GM23338 (cell line): ENCODE measurements around the gene CNTNAP5. TPM values are rescaled to one million over a fixed set of nuclear protein-coding genes. Genes with fewer than 3 reads are reported as not detected.

Experiments
- ATAC-seq: fragments of 200-7000 bp; cut with Tn5 transposase; 3 replicates; pipeline ENCODE4 v1.9.1; 2020
- DNase-seq: peaks from one replicate; pipeline ENCODE4 v3.0.0-alpha.2; 2015; ENCODE audit warnings: low spot score
- H2AFZ ChIP-seq: fragments of 200-600 bp; sonication (generic); 2 replicates; pipeline ENCODE4 v1.8.0; 2016; ENCODE audit warnings: antibody characterized with exemption, mild to moderate bottlenecking, moderate library complexity
- H3F3A ChIP-seq: fragments of 200-600 bp; sonication (generic); replicated peaks from 2 replicates; pipeline ENCODE4 v1.8.0; 2017; ENCODE audit warnings: antibody characterized with exemption, mixed run types, low read depth
- H3K27ac ChIP-seq: fragments of 200-600 bp; sonication (generic); 2 replicates; pipeline ENCODE4 v1.6.1; 2016; ENCODE audit warnings: low read depth
- H3K27me3 ChIP-seq: fragments of 200-600 bp; sonication (generic); 2 replicates; pipeline ENCODE4 v1.8.0; 2016; ENCODE audit warnings: mild to moderate bottlenecking, mixed run types, moderate library complexity; ENCODE audit not compliant: insufficient read depth
- H3K36me3 ChIP-seq: fragments of 200-600 bp; sonication (generic); 2 replicates; pipeline ENCODE4 v1.8.0; 2016; ENCODE audit warnings: mild to moderate bottlenecking; ENCODE audit not compliant: insufficient read depth
- H3K4me1 ChIP-seq: fragments of 200-600 bp; sonication (generic); 2 replicates; pipeline ENCODE4 v1.8.0; 2016; ENCODE audit warnings: mild to moderate bottlenecking, moderate library complexity; ENCODE audit not compliant: insufficient read depth
- H3K4me2 ChIP-seq: fragments of 200-600 bp; sonication (generic); 2 replicates; pipeline ENCODE4 v1.7.1; 2017; ENCODE audit warnings: mixed run types
- H3K4me3 ChIP-seq: fragments of 200-600 bp; sonication (generic); 2 replicates; pipeline ENCODE4 v1.6.1; 2016; ENCODE audit warnings: mixed run types
- H3K79me2 ChIP-seq: fragments of 200-600 bp; sonication (generic); replicated peaks from 2 replicates; pipeline ENCODE4 v1.8.0; 2017; ENCODE audit warnings: mild to moderate bottlenecking; ENCODE audit not compliant: insufficient read depth
- H3K9me2 ChIP-seq: fragments of 200-600 bp; sonication (generic); 2 replicates; pipeline ENCODE4 v1.8.0; 2017; ENCODE audit not compliant: insufficient read depth
- H4K20me1 ChIP-seq: fragments of 200-600 bp; sonication (generic); replicated peaks from 2 replicates; pipeline ENCODE4 v1.8.0; 2017; ENCODE audit warnings: mild to moderate bottlenecking; ENCODE audit not compliant: insufficient read depth
- H3K27ac Mint-ChIP-seq: 2 replicates; pipeline ENCODE4 v1.8.0; 2020; ENCODE audit warnings: inconsistent platforms, mild to moderate bottlenecking, moderate library complexity, mixed read lengths
- H3K27me3 Mint-ChIP-seq: 3 replicates; pipeline ENCODE4 v1.8.0; 2022; ENCODE audit warnings: low read depth, mild to moderate bottlenecking, moderate library complexity, mixed read lengths, inconsistent platforms; ENCODE audit not compliant: insufficient read depth, poor library complexity
- H3K36me3 Mint-ChIP-seq: 3 replicates; pipeline ENCODE4 v1.8.0; 2021; ENCODE audit warnings: low read depth, mild to moderate bottlenecking, inconsistent platforms, moderate library complexity, mixed read lengths
- H3K4me1 Mint-ChIP-seq: 3 replicates; pipeline ENCODE4 v1.8.0; 2020; ENCODE audit warnings: mild to moderate bottlenecking, inconsistent platforms, mixed read lengths
- H3K4me3 Mint-ChIP-seq: 3 replicates; pipeline ENCODE4 v1.8.0; 2021; ENCODE audit warnings: moderate library complexity, mild to moderate bottlenecking, inconsistent platforms, mixed read lengths
- H3K9me3 Mint-ChIP-seq: 3 replicates; pipeline ENCODE4 v1.8.0; 2020; ENCODE audit warnings: moderate library complexity, mild to moderate bottlenecking, inconsistent platforms, mixed read lengths
- CREB1 ChIP-seq: fragments of 250-450 bp; sonication (Bioruptor Pico); IDR thresholded peaks from 2 replicates; pipeline ENCODE4 v1.5.0; 2020; ENCODE audit warnings: low read depth, mild to moderate bottlenecking, moderate library complexity
- CTCF ChIP-seq, 2 experiments: fragments of 200-600 bp in 1 of 2; sonication (generic) in 1 of 2; conservative IDR thresholded peaks; 2 replicates each; pipeline versions ENCODE4 v1.5.1 to v1.6.1; 2016 to 2017; ENCODE audit warnings: antibody characterized with exemption in 2 of 2, low read depth in 2 of 2, mild to moderate bottlenecking in 2 of 2, moderate library complexity in 1 of 2
- ETS1 ChIP-seq: IDR thresholded peaks from 2 replicates; pipeline ENCODE4 v1.6.1; 2016; ENCODE audit warnings: antibody characterized with exemption
- EZH2 ChIP-seq: fragments of 200-600 bp; sonication (generic); IDR thresholded peaks from one replicate; pipeline ENCODE4 v1.8.0; 2017; ENCODE audit warnings: antibody characterized with exemption, mild to moderate bottlenecking, low read depth; ENCODE audit not compliant: unreplicated experiment
- EZH2phosphoT487 ChIP-seq: fragments of 200-600 bp; sonication (generic); IDR thresholded peaks from one replicate; pipeline ENCODE4 v1.8.1; 2018; ENCODE audit warnings: antibody characterized with exemption; ENCODE audit not compliant: unreplicated experiment
- JUNB ChIP-seq: IDR thresholded peaks from one replicate; pipeline ENCODE4 v1.6.1; 2016; ENCODE audit warnings: antibody characterized with exemption; ENCODE audit not compliant: unreplicated experiment
- NANOG ChIP-seq: IDR thresholded peaks from 2 replicates; pipeline ENCODE4 v1.6.1; 2016; ENCODE audit warnings: antibody characterized with exemption, borderline replicate concordance
- POLR2AphosphoS5 ChIP-seq: IDR thresholded peaks from 2 replicates; pipeline ENCODE4 v1.6.1; 2016; ENCODE audit warnings: antibody characterized with exemption, low read depth
- REST ChIP-seq: IDR thresholded peaks from one replicate; pipeline ENCODE4 v1.6.1; 2018; ENCODE audit warnings: antibody characterized with exemption; ENCODE audit not compliant: unreplicated experiment
- STAT1 ChIP-seq: IDR thresholded peaks from one replicate; pipeline ENCODE4 v1.6.1; 2016; ENCODE audit warnings: antibody characterized with exemption; ENCODE audit not compliant: unreplicated experiment
- ZNF114 ChIP-seq: fragments of 250-450 bp; sonication (Bioruptor Pico); IDR thresholded peaks from 2 replicates; pipeline ENCODE4 v1.5.0; 2020; ENCODE audit warnings: mild to moderate bottlenecking, moderate library complexity
- ZNF331 ChIP-seq: fragments of 250-450 bp; sonication (Bioruptor Pico); IDR thresholded peaks from 2 replicates; pipeline ENCODE4 v1.5.0; 2020; ENCODE audit warnings: low read depth, mild to moderate bottlenecking, moderate library complexity
- polyA plus RNA-seq: library from polyadenylated mRNA; unstranded; fragments of >200 nt; fragmentation: Nextera tagmentation; extraction: Ambion mirVana; gene quantifications from 2 replicates; pipeline ENCODE4 v1.2.1, GENCODE V29; 2016
- total RNA-seq: library from RNA; depleted of rRNA; stranded (reverse); fragments of >200 nt; shearing (Covaris generic); gene quantifications from 2 replicates; pipeline ENCODE4 v1.2.3, GENCODE V29; 2014
- TF ChIP-seq, protein P1 (sequence below): fragments of 250-450 bp; sonication (Bioruptor Pico); IDR thresholded peaks from 2 replicates; pipeline ENCODE4 v1.5.0; 2020; ENCODE audit warnings: mild to moderate bottlenecking, moderate library complexity

CNTNAP5 gene
- total and polyA plus RNA-seq, 2 experiments from 2014 or later, result 0.49 to 0.50 TPM

DNA sequence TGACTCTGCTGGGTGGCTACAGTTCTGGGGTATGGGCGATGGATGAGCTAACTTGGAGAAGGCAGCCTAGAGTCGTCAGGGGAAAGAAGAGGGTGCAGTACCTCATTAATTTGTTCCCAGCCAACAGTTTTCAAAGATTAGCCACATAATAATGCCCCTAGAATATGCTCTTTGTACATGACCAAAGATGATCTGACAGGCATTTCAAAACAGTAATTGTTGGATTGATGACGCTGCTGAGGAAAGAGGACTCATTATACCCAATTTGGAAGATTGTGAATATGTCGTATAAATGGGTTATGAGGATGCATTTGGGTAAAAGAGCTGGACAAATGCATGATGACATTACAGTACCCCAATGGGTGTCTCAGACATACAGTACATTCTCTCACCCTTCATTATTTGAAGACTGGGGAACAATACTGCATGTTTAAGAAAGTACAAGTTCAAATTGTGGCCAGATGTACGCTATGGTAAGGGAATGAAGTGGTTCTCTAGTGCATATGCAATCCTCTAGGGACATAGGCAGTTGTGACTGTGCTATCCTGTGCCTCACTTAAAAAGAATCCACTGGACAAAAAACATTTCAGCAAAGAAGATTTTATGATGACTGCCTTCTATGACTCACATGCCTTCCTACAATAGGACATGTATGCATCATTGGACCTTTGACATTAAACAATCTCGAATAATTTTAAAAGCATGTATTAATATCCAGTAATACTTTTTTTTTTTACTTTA lies 233.2 kb downstream of the CNTNAP5 start:
- Histone ChIP-seq H3K9me2 (no peaks in the 10 kb centered on the region), H3K36me3 (no peaks in the 10 kb centered on the region), H4K20me1 (no peaks in the 10 kb centered on the region), H3K79me2 (no peaks in the 10 kb centered on the region), H3K27ac (no peak overlapping the region), H2AFZ (no peak overlapping the region), H3K27me3 (no peaks in the 10 kb centered on the region), H3K4me1 (no peaks in the 10 kb centered on the region), H3K4me3 (no peak overlapping the region), H3K4me2 (no peak overlapping the region), H3F3A (no peaks in the 10 kb centered on the region)
- Mint-ChIP-seq H3K27me3 (peaks cover 2% of the 10 kb centered on the region), H3K36me3 (no peaks in the 10 kb centered on the region), H3K4me1 (no peaks in the 10 kb centered on the region), H3K27ac (no peak overlapping the region), H3K4me3 (no peak overlapping the region), H3K9me3 (peaks cover 5% of the 10 kb centered on the region; the same call in 2 of the 3 replicates)
- no peak for TF ChIP-seq STAT1
- no peak for TF ChIP-seq CREB1
- TF ChIP-seq ETS1, result no peak
- no peak for TF ChIP-seq REST
- TF ChIP-seq POLR2AphosphoS5, result no peak
- no peak for TF ChIP-seq ZNF331 (CRISPR knock-in tag)
- no peak for TF ChIP-seq NANOG
- TF ChIP-seq EZH2, result no peak
- TF ChIP-seq EZH2phosphoT487, result no peak
- TF ChIP-seq, protein P1, sequence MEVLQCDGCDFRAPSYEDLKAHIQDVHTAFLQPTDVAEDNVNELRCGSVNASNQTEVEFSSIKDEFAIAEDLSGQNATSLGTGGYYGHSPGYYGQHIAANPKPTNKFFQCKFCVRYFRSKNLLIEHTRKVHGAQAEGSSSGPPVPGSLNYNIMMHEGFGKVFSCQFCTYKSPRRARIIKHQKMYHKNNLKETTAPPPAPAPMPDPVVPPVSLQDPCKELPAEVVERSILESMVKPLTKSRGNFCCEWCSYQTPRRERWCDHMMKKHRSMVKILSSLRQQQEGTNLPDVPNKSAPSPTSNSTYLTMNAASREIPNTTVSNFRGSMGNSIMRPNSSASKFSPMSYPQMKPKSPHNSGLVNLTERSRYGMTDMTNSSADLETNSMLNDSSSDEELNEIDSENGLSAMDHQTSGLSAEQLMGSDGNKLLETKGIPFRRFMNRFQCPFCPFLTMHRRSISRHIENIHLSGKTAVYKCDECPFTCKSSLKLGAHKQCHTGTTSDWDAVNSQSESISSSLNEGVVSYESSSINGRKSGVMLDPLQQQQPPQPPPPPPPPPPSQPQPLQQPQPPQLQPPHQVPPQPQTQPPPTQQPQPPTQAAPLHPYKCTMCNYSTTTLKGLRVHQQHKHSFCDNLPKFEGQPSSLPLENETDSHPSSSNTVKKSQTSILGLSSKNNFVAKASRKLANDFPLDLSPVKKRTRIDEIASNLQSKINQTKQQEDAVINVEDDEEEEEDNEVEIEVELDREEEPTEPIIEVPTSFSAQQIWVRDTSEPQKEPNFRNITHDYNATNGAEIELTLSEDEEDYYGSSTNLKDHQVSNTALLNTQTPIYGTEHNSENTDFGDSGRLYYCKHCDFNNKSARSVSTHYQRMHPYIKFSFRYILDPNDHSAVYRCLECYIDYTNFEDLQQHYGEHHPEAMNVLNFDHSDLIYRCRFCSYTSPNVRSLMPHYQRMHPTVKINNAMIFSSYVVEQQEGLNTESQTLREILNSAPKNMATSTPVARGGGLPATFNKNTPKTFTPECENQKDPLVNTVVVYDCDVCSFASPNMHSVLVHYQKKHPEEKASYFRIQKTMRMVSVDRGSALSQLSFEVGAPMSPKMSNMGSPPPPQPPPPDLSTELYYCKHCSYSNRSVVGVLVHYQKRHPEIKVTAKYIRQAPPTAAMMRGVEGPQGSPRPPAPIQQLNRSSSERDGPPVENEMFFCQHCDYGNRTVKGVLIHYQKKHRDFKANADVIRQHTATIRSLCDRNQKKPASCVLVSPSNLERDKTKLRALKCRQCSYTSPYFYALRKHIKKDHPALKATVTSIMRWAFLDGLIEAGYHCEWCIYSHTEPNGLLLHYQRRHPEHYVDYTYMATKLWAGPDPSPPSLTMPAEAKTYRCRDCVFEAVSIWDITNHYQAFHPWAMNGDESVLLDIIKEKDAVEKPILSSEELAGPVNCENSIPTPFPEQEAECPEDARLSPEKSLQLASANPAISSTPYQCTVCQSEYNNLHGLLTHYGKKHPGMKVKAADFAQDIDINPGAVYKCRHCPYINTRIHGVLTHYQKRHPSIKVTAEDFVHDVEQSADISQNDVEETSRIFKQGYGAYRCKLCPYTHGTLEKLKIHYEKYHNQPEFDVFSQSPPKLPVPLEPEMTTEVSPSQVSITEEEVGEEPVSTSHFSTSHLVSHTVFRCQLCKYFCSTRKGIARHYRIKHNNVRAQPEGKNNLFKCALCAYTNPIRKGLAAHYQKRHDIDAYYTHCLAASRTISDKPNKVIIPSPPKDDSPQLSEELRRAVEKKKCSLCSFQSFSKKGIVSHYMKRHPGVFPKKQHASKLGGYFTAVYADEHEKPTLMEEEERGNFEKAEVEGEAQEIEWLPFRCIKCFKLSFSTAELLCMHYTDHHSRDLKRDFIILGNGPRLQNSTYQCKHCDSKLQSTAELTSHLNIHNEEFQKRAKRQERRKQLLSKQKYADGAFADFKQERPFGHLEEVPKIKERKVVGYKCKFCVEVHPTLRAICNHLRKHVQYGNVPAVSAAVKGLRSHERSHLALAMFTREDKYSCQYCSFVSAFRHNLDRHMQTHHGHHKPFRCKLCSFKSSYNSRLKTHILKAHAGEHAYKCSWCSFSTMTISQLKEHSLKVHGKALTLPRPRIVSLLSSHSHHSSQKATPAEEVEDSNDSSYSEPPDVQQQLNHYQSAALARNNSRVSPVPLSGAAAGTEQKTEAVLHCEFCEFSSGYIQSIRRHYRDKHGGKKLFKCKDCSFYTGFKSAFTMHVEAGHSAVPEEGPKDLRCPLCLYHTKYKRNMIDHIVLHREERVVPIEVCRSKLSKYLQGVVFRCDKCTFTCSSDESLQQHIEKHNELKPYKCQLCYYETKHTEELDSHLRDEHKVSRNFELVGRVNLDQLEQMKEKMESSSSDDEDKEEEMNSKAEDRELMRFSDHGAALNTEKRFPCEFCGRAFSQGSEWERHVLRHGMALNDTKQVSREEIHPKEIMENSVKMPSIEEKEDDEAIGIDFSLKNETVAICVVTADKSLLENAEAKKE (CRISPR knock-in tag), result no peak
- TF ChIP-seq CTCF (conservative IDR thresholded peaks at IDR 0.05; ENCODE audit: low read depth in 2 of 2), result no peak
- no peak for TF ChIP-seq ZNF114 (CRISPR knock-in tag)
- no peak for TF ChIP-seq JUNB
- ATAC-seq, result no peak
- DNase-seq, result no peak
